Smooth muscle cell of the brain vasculature (primary cell): ENCODE data around the gene RBL2.

ENCODE experiments used
- DNase-seq: peaks from one replicate; pipeline ENCODE4 v3.0.0-alpha.2; 2012; ENCODE audit warnings: low read depth, low spot score

RBL2 gene

GRCh38 chr16:53453928-53454327 is 19.7 kb downstream of the RBL2 start:
- DNase-seq: no peak

- DNase-seq: no peak
These were observed 22.4 kb downstream of the RBL2 start for GRCh38 chr16:53456625-53457024.

GRCh38 chr16:53457670-53458069 is 23.4 kb downstream of the RBL2 start:
- DNase-seq: no peak

- DNase-seq: no peak
These were observed 24.4 kb downstream of the RBL2 start for GRCh38 chr16:53458635-53459034.

- DNase-seq: peak; percentile 3
These were observed 31.5 kb downstream of the RBL2 start for GRCh38 chr16:53465606-53466280.

- no peak for DNase-seq
These were observed 42.6 kb downstream of the RBL2 start for GRCh38 chr16:53476867-53477266.

- DNase-seq: no peak
These were observed 44.7 kb downstream of the RBL2 start for GRCh38 chr16:53478965-53479364.

- no peak for DNase-seq
These were observed 46.1 kb downstream of the RBL2 start for GRCh38 chr16:53480394-53480793.

- no peak for DNase-seq
These were observed 47.9 kb downstream of the RBL2 start for GRCh38 chr16:53482123-53482522.

GRCh38 chr16:53484542-53484941 is 50.3 kb downstream of the RBL2 start:
- no peak for DNase-seq

GRCh38 chr16:53486230-53486629 is 52.0 kb downstream of the RBL2 start:
- DNase-seq: no peak

- no peak for DNase-seq
These were observed 55.5 kb downstream of the RBL2 start for GRCh38 chr16:53489755-53490154.

GRCh38 chr16:53492503-53492902 is 58.2 kb downstream of the RBL2 start:
- no peak for DNase-seq

GRCh38 chr16:53494636-53495035 is 60.4 kb downstream of the RBL2 start:
- no peak for DNase-seq

GRCh38 chr16:53495325-53495724 is 61.1 kb downstream of the RBL2 start:
- no peak for DNase-seq

- DNase-seq: no peak
These were observed 64.7 kb downstream of the RBL2 start for GRCh38 chr16:53498984-53499383.

- no peak for DNase-seq
These were observed 67.1 kb downstream of the RBL2 start for GRCh38 chr16:53501216-53501859.

- DNase-seq: no peak
These were observed 68.3 kb downstream of the RBL2 start, which contains the start of gene AKTIP for GRCh38 chr16:53502331-53503269. AKTIP (minus strand) TSS chr16:53503209; CDS start chr16:53500259, 2,950 bp downstream.

- peak; percentile 100 for DNase-seq
These were observed 69.1 kb downstream of the RBL2 start for GRCh38 chr16:53503270-53503923.

- peak; percentile 9 for DNase-seq
These were observed 69.9 kb downstream of the RBL2 start for GRCh38 chr16:53503991-53504663.

GRCh38 chr16:53504665-53505064 is 70.4 kb downstream of the RBL2 start:
- DNase-seq: no peak
